HepG2 (cell line): ENCODE measurements around the gene UBE2R2. TPM values are rescaled to one million over a fixed set of nuclear protein-coding genes. Genes with fewer than 3 reads are reported as not detected.
A peak's percentile ranks its signal among the peaks of the same experiment; 100 is the strongest.

Source experiments
- ADNP ChIP-seq: sonication (generic); formaldehyde crosslinking; IDR thresholded peaks from 2 replicates; pipeline ENCODE4 v1.4.0; 2020; ENCODE audit warnings: missing genetic modification reagents
- EZH2 ChIP-seq: conservative IDR thresholded peaks from 2 replicates; pipeline ENCODE4 v1.6.1; 2012; ENCODE audit warnings: mild to moderate bottlenecking, low read depth, low read length, moderate library complexity
- GPN1 ChIP-seq: sonication (generic); formaldehyde crosslinking; IDR thresholded peaks from 2 replicates; pipeline ENCODE4 v1.5.1; 2020; ENCODE audit warnings: missing genetic modification reagents, borderline replicate concordance
- JARID2 ChIP-seq: sonication (generic); formaldehyde crosslinking; IDR thresholded peaks from 2 replicates; pipeline ENCODE4 v1.8.1; 2023; ENCODE audit warnings: missing genetic modification reagents, inconsistent platforms; ENCODE audit not compliant: insufficient replicate concordance
- KLF16 ChIP-seq, 2 experiments: sonication (generic) in 1 of 2; formaldehyde crosslinking in 1 of 2; IDR thresholded peaks; 2 replicates each; pipeline versions ENCODE4 v1.6.1 to v1.8.0; 2016 to 2023; ENCODE audit warnings: missing genetic modification reagents in 2 of 2, missing compliant biosample characterization in 1 of 2
- MATR3 ChIP-seq: sonication (generic); formaldehyde crosslinking; IDR thresholded peaks from 2 replicates; pipeline ENCODE4 v1.4.0; 2020; ENCODE audit warnings: missing genetic modification reagents
- MIER2 ChIP-seq: IDR thresholded peaks from 2 replicates; pipeline ENCODE4 v1.6.1; 2016; ENCODE audit warnings: missing biosample characterization, missing genetic modification reagents
- PHB2 ChIP-seq: fragments of 450-650 bp; IDR thresholded peaks from 2 replicates; pipeline ENCODE4 v1.6.1; 2018; ENCODE audit not compliant: partially characterized antibody
- RBAK ChIP-seq: sonication (generic); formaldehyde crosslinking; IDR thresholded peaks from 2 replicates; pipeline ENCODE4 v1.5.1; 2020; ENCODE audit warnings: mild to moderate bottlenecking, missing genetic modification reagents
- RFX5 ChIP-seq: IDR thresholded peaks from 2 replicates; pipeline ENCODE4 v1.6.1; 2011; ENCODE audit warnings: low read depth, low read length, improper control_type of control experiment
- RFXAP ChIP-seq: sonication (generic); formaldehyde crosslinking; IDR thresholded peaks from 2 replicates; pipeline ENCODE4 v1.4.0; 2020; ENCODE audit warnings: missing genetic modification reagents, borderline replicate concordance
- STAT5B ChIP-seq: sonication (generic); formaldehyde crosslinking; IDR thresholded peaks from 2 replicates; pipeline ENCODE4 v1.4.0; 2020; ENCODE audit warnings: missing genetic modification reagents
- TCF12 ChIP-seq, 2 experiments: fragments of 450-650 bp in 1 of 2; sonication (generic) in 1 of 2; formaldehyde crosslinking in 1 of 2; IDR thresholded peaks; 2 replicates each; pipeline versions ENCODE4 v1.6.1 to v1.8.0; 2017 to 2022; ENCODE audit warnings: antibody characterized with exemption in 1 of 2, mild to moderate bottlenecking in 1 of 2, missing genetic modification reagents in 1 of 2, moderate library complexity in 1 of 2
- ZEB1 ChIP-seq: IDR thresholded peaks from 2 replicates; pipeline ENCODE4 v1.6.1; 2012; ENCODE audit warnings: mild to moderate bottlenecking, low read depth, inconsistent platforms; ENCODE audit not compliant: insufficient replicate concordance
- ZMYM3 ChIP-seq: sonication (generic); formaldehyde crosslinking; IDR thresholded peaks from 2 replicates; pipeline ENCODE4 v1.5.1; 2020; ENCODE audit warnings: mild to moderate bottlenecking, missing genetic modification reagents
- ZNF672 ChIP-seq: sonication (generic); formaldehyde crosslinking; IDR thresholded peaks from 2 replicates; pipeline ENCODE4 v1.8.1; 2022; ENCODE audit warnings: missing genetic modification reagents
- ZNF761 ChIP-seq: sonication (generic); formaldehyde crosslinking; conservative IDR thresholded peaks from 2 replicates; pipeline ENCODE4 v1.4.0; 2020; ENCODE audit warnings: mild to moderate bottlenecking, missing genetic modification reagents
- ZSCAN9 ChIP-seq: IDR thresholded peaks from 2 replicates; pipeline ENCODE4 v1.6.1; 2016; ENCODE audit warnings: borderline replicate concordance
- polyA plus RNA-seq, 8 experiments: library from polyadenylated mRNA; depleted of rRNA in 3 of 8; stranded (reverse) in 7 of 8; unstranded in 1 of 8; fragments of >200 nt; fragmentation: Illumina TruSeq in 4 of 8; extraction: Trizol in 4 of 8; gene quantifications; 2 replicates each; pipeline versions ENCODE4 v1.2.1 to v1.2.3, GENCODE V29; 2011 to 2016; ENCODE audit warnings: low read depth in 4 of 8, missing spikeins in 1 of 8, mixed read lengths in 1 of 8; ENCODE audit not compliant: insufficient read depth in 1 of 8
- total RNA-seq, 5 experiments: library from RNA; depleted of rRNA; stranded (reverse); fragments of >200 nt; fragmentation: Illumina TruSeq; extraction: Trizol; gene quantifications; 2 replicates each; pipeline ENCODE4 v1.2.3, GENCODE V29; 2016; ENCODE audit warnings: low read depth in 1 of 5
- TF ChIP-seq, protein P1 (sequence below): fragments of 450-650 bp; IDR thresholded peaks from 2 replicates; pipeline ENCODE4 v1.6.1; 2017; ENCODE audit warnings: mild to moderate bottlenecking
- TF ChIP-seq, protein P2 (sequence below): sonication (generic); formaldehyde crosslinking; IDR thresholded peaks from 2 replicates; pipeline ENCODE4 v1.8.1; 2022; ENCODE audit warnings: low read depth, mild to moderate bottlenecking, missing genetic modification reagents
- TF ChIP-seq, protein P3 (sequence below): sonication (generic); formaldehyde crosslinking; IDR thresholded peaks from 2 replicates; pipeline ENCODE4 v1.4.0; 2020; ENCODE audit warnings: missing genetic modification reagents
- TF ChIP-seq, protein P4 (sequence below): sonication (generic); formaldehyde crosslinking; IDR thresholded peaks from 2 replicates; pipeline ENCODE4 v1.8.0; 2022; ENCODE audit warnings: mild to moderate bottlenecking, missing genetic modification reagents, borderline replicate concordance

UBE2R2 gene
- total and polyA plus RNA-seq, 2 of the 13 experiments (the other 11 are each of a cell fraction or from before 2014, with no cell fraction given): 14.8 to 20.9 TPM

DNA sequence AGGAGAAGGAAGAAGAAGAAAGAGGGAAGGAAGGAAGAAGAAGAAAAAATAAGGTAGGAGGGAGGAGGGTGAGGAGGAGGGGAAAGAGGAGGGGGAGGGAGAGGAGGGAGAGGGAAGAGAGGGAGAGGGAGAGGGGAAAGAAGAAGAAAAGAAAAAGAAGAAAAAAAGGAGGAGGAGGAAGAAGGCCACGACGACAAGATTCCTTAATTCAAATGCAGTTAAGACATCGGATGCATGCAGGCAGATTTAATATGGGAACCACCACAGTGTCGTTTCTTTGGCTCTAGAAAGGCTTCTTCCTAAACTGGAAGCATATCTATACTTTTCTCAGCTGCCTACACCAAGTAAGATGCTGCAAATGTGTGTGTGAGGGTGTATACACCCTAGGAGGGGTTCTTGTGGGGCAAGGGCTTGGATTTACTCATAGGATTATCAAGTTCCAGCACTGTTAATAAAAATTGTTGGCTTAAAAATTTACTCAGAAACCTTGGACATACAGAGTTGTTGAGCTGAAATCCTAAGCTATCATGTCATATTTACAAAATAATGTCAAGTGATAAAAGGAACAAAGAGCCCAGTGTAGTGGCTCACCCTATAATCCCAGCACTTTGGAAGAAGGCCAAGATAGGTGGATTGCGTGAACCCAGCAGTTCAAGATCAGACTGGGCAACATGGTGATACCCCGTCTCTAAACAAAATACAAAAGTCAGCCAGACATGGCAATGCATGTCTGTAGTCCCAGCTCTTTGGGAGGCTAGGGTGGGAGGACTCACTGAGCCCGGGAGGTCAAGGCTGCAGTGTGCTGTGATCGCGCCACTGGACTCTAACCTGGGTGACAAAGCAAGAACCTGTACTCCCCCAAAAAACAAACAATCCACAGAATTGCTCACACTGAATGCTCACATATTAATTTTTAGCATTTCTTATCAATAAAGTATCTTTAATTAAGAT lies 123.2 kb downstream of the UBE2R2 start (continued):
- TF ChIP-seq ADNP (CRISPR knock-in tag) (0 out of 2 replicates have a peak, but pooled peaks have one; percentile 72), ZMYM3 (CRISPR knock-in tag) (peak; percentile 89), MIER2 (CRISPR knock-in tag) (no peak), EZH2 (no peak), JARID2 (CRISPR knock-in tag) (no peak), GPN1 (CRISPR knock-in tag) (no peak), ZEB1 (peak; percentile 51), KLF16 (CRISPR knock-in tag; IDR thresholded peaks at IDR 0.05) (peak in 1 of 2 experiments; percentile 79; a peak in 2 of 4 replicates), STAT5B (CRISPR knock-in tag) (no peak), ZSCAN9 (peak; percentile 45; the same call in 1 of the 2 replicates), RFXAP (peak; percentile 78), RBAK (peak; percentile 76; the same call in 1 of the 2 replicates), PHB2 (no peak), MATR3 (no peak), TCF12 (IDR thresholded peaks at IDR 0.05) (no peak), TCF12 (CRISPR knock-in tag; IDR thresholded peaks at IDR 0.05) (no peak), ZNF761 (CRISPR knock-in tag) (no peak), ZNF672 (CRISPR knock-in tag) (no peak), RFX5 (no peak)
- TF ChIP-seq, protein P1, sequence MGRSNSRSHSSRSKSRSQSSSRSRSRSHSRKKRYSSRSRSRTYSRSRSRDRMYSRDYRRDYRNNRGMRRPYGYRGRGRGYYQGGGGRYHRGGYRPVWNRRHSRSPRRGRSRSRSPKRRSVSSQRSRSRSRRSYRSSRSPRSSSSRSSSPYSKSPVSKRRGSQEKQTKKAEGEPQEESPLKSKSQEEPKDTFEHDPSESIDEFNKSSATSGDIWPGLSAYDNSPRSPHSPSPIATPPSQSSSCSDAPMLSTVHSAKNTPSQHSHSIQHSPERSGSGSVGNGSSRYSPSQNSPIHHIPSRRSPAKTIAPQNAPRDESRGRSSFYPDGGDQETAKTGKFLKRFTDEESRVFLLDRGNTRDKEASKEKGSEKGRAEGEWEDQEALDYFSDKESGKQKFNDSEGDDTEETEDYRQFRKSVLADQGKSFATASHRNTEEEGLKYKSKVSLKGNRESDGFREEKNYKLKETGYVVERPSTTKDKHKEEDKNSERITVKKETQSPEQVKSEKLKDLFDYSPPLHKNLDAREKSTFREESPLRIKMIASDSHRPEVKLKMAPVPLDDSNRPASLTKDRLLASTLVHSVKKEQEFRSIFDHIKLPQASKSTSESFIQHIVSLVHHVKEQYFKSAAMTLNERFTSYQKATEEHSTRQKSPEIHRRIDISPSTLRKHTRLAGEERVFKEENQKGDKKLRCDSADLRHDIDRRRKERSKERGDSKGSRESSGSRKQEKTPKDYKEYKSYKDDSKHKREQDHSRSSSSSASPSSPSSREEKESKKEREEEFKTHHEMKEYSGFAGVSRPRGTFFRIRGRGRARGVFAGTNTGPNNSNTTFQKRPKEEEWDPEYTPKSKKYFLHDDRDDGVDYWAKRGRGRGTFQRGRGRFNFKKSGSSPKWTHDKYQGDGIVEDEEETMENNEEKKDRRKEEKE: no peak
- TF ChIP-seq, protein P2, sequence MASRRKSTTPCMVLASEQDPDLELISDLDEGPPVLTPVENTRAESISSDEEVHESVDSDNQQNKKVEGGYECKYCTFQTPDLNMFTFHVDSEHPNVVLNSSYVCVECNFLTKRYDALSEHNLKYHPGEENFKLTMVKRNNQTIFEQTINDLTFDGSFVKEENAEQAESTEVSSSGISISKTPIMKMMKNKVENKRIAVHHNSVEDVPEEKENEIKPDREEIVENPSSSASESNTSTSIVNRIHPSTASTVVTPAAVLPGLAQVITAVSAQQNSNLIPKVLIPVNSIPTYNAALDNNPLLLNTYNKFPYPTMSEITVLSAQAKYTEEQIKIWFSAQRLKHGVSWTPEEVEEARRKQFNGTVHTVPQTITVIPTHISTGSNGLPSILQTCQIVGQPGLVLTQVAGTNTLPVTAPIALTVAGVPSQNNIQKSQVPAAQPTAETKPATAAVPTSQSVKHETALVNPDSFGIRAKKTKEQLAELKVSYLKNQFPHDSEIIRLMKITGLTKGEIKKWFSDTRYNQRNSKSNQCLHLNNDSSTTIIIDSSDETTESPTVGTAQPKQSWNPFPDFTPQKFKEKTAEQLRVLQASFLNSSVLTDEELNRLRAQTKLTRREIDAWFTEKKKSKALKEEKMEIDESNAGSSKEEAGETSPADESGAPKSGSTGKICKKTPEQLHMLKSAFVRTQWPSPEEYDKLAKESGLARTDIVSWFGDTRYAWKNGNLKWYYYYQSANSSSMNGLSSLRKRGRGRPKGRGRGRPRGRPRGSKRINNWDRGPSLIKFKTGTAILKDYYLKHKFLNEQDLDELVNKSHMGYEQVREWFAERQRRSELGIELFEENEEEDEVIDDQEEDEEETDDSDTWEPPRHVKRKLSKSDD: no peak
- TF ChIP-seq, protein P3, sequence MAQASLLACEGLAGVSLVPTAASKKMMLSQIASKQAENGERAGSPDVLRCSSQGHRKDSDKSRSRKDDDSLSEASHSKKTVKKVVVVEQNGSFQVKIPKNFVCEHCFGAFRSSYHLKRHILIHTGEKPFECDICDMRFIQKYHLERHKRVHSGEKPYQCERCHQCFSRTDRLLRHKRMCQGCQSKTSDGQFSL (CRISPR knock-in tag): peak; percentile 95
- TF ChIP-seq, protein P4, sequence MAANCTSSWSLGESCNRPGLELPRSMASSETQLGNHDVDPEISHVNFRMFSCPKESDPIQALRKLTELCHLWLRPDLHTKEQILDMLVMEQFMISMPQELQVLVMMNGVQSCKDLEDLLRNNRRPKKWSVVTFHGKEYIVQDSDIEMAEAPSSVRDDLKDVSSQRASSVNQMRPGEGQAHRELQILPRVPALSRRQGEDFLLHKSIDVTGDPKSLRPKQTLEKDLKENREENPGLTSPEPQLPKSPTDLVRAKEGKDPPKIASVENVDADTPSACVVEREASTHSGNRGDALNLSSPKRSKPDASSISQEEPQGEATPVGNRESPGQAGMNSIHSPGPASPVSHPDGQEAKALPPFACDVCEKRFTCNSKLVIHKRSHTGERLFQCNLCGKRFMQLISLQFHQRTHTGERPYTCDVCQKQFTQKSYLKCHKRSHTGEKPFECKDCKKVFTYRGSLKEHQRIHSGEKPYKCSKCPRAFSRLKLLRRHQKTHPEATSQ: peak; percentile 76; the same call in 1 of the 2 replicates
